Peyer's patch (tissue), 4 donors: ENCODE data around the gene ATRIP.

Source experiments
- CTCF ChIP-seq, 6 experiments: fragments of 450-650 bp in 4 of 6; fragments of 200-600 bp in 2 of 6; sonication (generic) in 1 of 6; IDR thresholded peaks; one replicate each; pipeline ENCODE4 v1.5.1; 2017 to 2019; ENCODE audit warnings: antibody characterized with exemption in 6 of 6, mild to moderate bottlenecking in 3 of 6, moderate library complexity in 1 of 6
- POLR2A ChIP-seq, 2 donors: fragments of 450-650 bp; IDR thresholded peaks; one replicate each; pipeline ENCODE4 v1.5.1; 2017; ENCODE audit warnings: antibody characterized with exemption in 2 of 2, mild to moderate bottlenecking in 2 of 2, moderate library complexity in 2 of 2

GRCh38 chr3:48402281-48402732 is 44.2 kb upstream of the ATRIP start:
- TF ChIP-seq CTCF (IDR thresholded peaks at IDR 0.05) (no peak), POLR2A (IDR thresholded peaks at IDR 0.05) (no peak)
